ENCODE results near the gene RSAD1.
"Not testable (repeated sequence)": the region's sequence is repeated elsewhere in the genome, so short reads cannot be mapped to it uniquely, and the experiment has no call there.

The RSAD1 gene

GRCh38 chr17:50472761-50473161, 5.9 kb upstream of the RSAD1 start:
- ATAC-seq (ENCODE audit: low read depth); DNase-seq (ENCODE audit: low spot score in 2 of 2); H3K4me3 Mint-ChIP-seq; H3K9me3 Mint-ChIP-seq; H3K27ac Mint-ChIP-seq; H3K27me3 Mint-ChIP-seq: not testable (repeated sequence)
- peaks cover 23% of the 10 kb centered on the region for H3K36me3 Mint-ChIP-seq
- peaks cover 11% of the 10 kb centered on the region for H3K4me1 Mint-ChIP-seq

GRCh38 chr17:50473901-50474300, 4.8 kb upstream of the RSAD1 start:
- no peak for ATAC-seq (ENCODE audit: low read depth)
- no peaks in the 10 kb centered on the region for H3K27me3 Mint-ChIP-seq
- no peak overlapping the region for H3K4me3 Mint-ChIP-seq
- peaks cover 23% of the 10 kb centered on the region for H3K36me3 Mint-ChIP-seq
- H3K4me1 Mint-ChIP-seq = peaks cover 6% of the 10 kb centered on the region
- H3K27ac Mint-ChIP-seq = no peak overlapping the region
- DNase-seq (ENCODE audit: low spot score in 2 of 2) = no peak
- no peaks in the 10 kb centered on the region for H3K9me3 Mint-ChIP-seq

- Mint-ChIP-seq H3K27ac (no peak overlapping the region), H3K4me1 (peaks cover 6% of the 10 kb centered on the region), H3K36me3 (peaks cover 23% of the 10 kb centered on the region), H3K9me3 (no peaks in the 10 kb centered on the region), H3K4me3 (no peak overlapping the region), H3K27me3 (no peaks in the 10 kb centered on the region)
- ATAC-seq (ENCODE audit: low read depth) = no peak
- no peak for DNase-seq (ENCODE audit: low spot score in 2 of 2)
Measured at GRCh38 chr17:50474523-50474922, 4.1 kb upstream of the RSAD1 start.

- H3K27ac Mint-ChIP-seq = no peak overlapping the region
- ATAC-seq (ENCODE audit: low read depth) (no peak), DNase-seq (ENCODE audit: low spot score in 2 of 2) (no peak)
- H3K9me3 Mint-ChIP-seq = no peaks in the 10 kb centered on the region
- H3K4me3 Mint-ChIP-seq = no peak overlapping the region
- peaks cover 11% of the 10 kb centered on the region for H3K4me1 Mint-ChIP-seq
- H3K27me3 Mint-ChIP-seq = no peaks in the 10 kb centered on the region
- peaks cover 25% of the 10 kb centered on the region for H3K36me3 Mint-ChIP-seq
Measured at GRCh38 chr17:50475362-50475761, 3.3 kb upstream of the RSAD1 start.

- H3K27me3 Mint-ChIP-seq; H3K9me3 Mint-ChIP-seq; ATAC-seq (ENCODE audit: low read depth); H3K27ac Mint-ChIP-seq; DNase-seq (ENCODE audit: low spot score in 2 of 2); H3K4me1 Mint-ChIP-seq; H3K4me3 Mint-ChIP-seq: not testable (repeated sequence)
- H3K36me3 Mint-ChIP-seq = peaks cover 23% of the 10 kb centered on the region
Measured at GRCh38 chr17:50475775-50476544, 2.7 kb upstream of the RSAD1 start.

GRCh38 chr17:50476545-50477315, 1.9 kb upstream of the RSAD1 start:
- DNase-seq (ENCODE audit: low spot score in 2 of 2) = no peak
- no peak overlapping the region for H3K4me3 Mint-ChIP-seq
- H3K4me1 Mint-ChIP-seq = peaks cover 10% of the 10 kb centered on the region
- H3K36me3 Mint-ChIP-seq = peaks cover 22% of the 10 kb centered on the region
- H3K9me3 Mint-ChIP-seq = no peaks in the 10 kb centered on the region
- no peak for ATAC-seq (ENCODE audit: low read depth)
- H3K27ac Mint-ChIP-seq = no peak overlapping the region
- H3K27me3 Mint-ChIP-seq = no peaks in the 10 kb centered on the region

GRCh38 chr17:50477976-50478375, 684 bp upstream of the RSAD1 start:
- no peaks in the 10 kb centered on the region for H3K27me3 Mint-ChIP-seq
- peaks cover 16% of the 10 kb centered on the region for H3K36me3 Mint-ChIP-seq
- H3K4me1 Mint-ChIP-seq = peaks cover 10% of the 10 kb centered on the region
- no peak for DNase-seq (ENCODE audit: low spot score in 2 of 2)
- H3K27ac Mint-ChIP-seq = peak overlapping the region; percentile 88
- no peaks in the 10 kb centered on the region for H3K9me3 Mint-ChIP-seq
- ATAC-seq (ENCODE audit: low read depth) = no peak
- H3K4me3 Mint-ChIP-seq = peak overlapping the region; percentile 83

- Mint-ChIP-seq H3K27me3 (no peaks in the 10 kb centered on the region), H3K27ac (peak overlapping the region; percentile 29), H3K4me1 (peaks cover 10% of the 10 kb centered on the region)
Measured at GRCh38 chr17:50479522-50480141, 972 bp downstream of the RSAD1 start.

GRCh38 chr17:50480142-50480764, 1.6 kb downstream of the RSAD1 start:
- Mint-ChIP-seq H3K27ac (no peak overlapping the region), H3K36me3 (peaks cover 19% of the 10 kb centered on the region), H3K27me3 (no peaks in the 10 kb centered on the region), H3K4me3 (peak overlapping the region; percentile 83), H3K4me1 (peaks cover 10% of the 10 kb centered on the region), H3K9me3 (no peaks in the 10 kb centered on the region)
- ATAC-seq (ENCODE audit: low read depth) (no peak), DNase-seq (ENCODE audit: low spot score in 2 of 2) (no peak)

More at GRCh38 chr17:50479522-50480141, 972 bp downstream of the RSAD1 start:
- Mint-ChIP-seq H3K36me3 (peaks cover 15% of the 10 kb centered on the region), H3K9me3 (no peaks in the 10 kb centered on the region), H3K4me3 (peak overlapping the region; percentile 83)
- ATAC-seq (ENCODE audit: low read depth) (peak; percentile 45), DNase-seq (ENCODE audit: low spot score in 2 of 2) (peak; percentile 47 to 51)

GRCh38 chr17:50480854-50481490, 2.3 kb downstream of the RSAD1 start:
- Mint-ChIP-seq H3K27ac (no peak overlapping the region), H3K4me1 (peaks cover 10% of the 10 kb centered on the region), H3K9me3 (no peaks in the 10 kb centered on the region), H3K36me3 (peaks cover 18% of the 10 kb centered on the region), H3K4me3 (no peak overlapping the region), H3K27me3 (no peaks in the 10 kb centered on the region)
- ATAC-seq (ENCODE audit: low read depth) (no peak), DNase-seq (ENCODE audit: low spot score in 2 of 2) (no peak)

GRCh38 chr17:50481648-50482047, 3.0 kb downstream of the RSAD1 start:
- Mint-ChIP-seq H3K27ac (no peak overlapping the region), H3K4me3 (no peak overlapping the region), H3K27me3 (no peaks in the 10 kb centered on the region), H3K9me3 (no peaks in the 10 kb centered on the region), H3K36me3 (peaks cover 15% of the 10 kb centered on the region), H3K4me1 (peaks cover 10% of the 10 kb centered on the region)
- no peak for DNase-seq (ENCODE audit: low spot score in 2 of 2)
- ATAC-seq (ENCODE audit: low read depth) = no peak

- no peaks in the 10 kb centered on the region for H3K9me3 Mint-ChIP-seq
Measured at GRCh38 chr17:50482110-50482509, 3.5 kb downstream of the RSAD1 start.

GRCh38 chr17:50482516-50482915, 3.9 kb downstream of the RSAD1 start:
- DNase-seq (ENCODE audit: low spot score in 2 of 2) (peak; percentile 57 to 64), ATAC-seq (ENCODE audit: low read depth) (no peak)
- peaks cover 15% of the 10 kb centered on the region for H3K36me3 Mint-ChIP-seq
- peak overlapping the region; percentile 55 for H3K27ac Mint-ChIP-seq
- peaks cover 10% of the 10 kb centered on the region for H3K4me1 Mint-ChIP-seq
- H3K27me3 Mint-ChIP-seq = no peaks in the 10 kb centered on the region
- H3K9me3 Mint-ChIP-seq = no peaks in the 10 kb centered on the region
- H3K4me3 Mint-ChIP-seq = no peak overlapping the region

More at GRCh38 chr17:50482110-50482509, 3.5 kb downstream of the RSAD1 start:
- no peak overlapping the region for H3K4me3 Mint-ChIP-seq
- no peaks in the 10 kb centered on the region for H3K27me3 Mint-ChIP-seq
- peaks cover 15% of the 10 kb centered on the region for H3K36me3 Mint-ChIP-seq
- no peak overlapping the region for H3K27ac Mint-ChIP-seq
- ATAC-seq (ENCODE audit: low read depth) (no peak), DNase-seq (ENCODE audit: low spot score in 2 of 2) (no peak)
- peaks cover 10% of the 10 kb centered on the region for H3K4me1 Mint-ChIP-seq

Data from memory B cell (primary cell).